HG03442 (cell line): ENCODE data around the gene UTP25.
A peak's percentile ranks its signal among the peaks of the same experiment; 100 is the strongest.

Source experiments
- ATAC-seq: cut with Tn5 transposase; IDR thresholded peaks from one replicate; pipeline ENCODE4 v1.9.1; 2021; ENCODE audit warnings: mild to moderate bottlenecking, moderate library complexity; ENCODE audit not compliant: unreplicated experiment

UTP25 gene

GRCh38 chr1:209837671-209838070 is 9.9 kb downstream of the UTP25 start:
- ATAC-seq = no peak

- ATAC-seq = no peak
These were observed 10.8 kb downstream of the UTP25 start for GRCh38 chr1:209838537-209838936.

- ATAC-seq = no peak
These were observed 12.2 kb downstream of the UTP25 start for GRCh38 chr1:209839875-209840546.

GRCh38 chr1:209840611-209841010 is 12.8 kb downstream of the UTP25 start:
- no peak for ATAC-seq

GRCh38 chr1:209844695-209845407 is 17.1 kb downstream of the UTP25 start:
- no peak for ATAC-seq

- ATAC-seq = no peak
These were observed 17.6 kb downstream of the UTP25 start for GRCh38 chr1:209845408-209845725.

- no peak for ATAC-seq
These were observed 21.6 kb downstream of the UTP25 start for GRCh38 chr1:209849388-209849787.

- ATAC-seq = peak; percentile 84
These were observed 22.7 kb downstream of the UTP25 start for GRCh38 chr1:209850342-209850979.

GRCh38 chr1:209853676-209854075 is 25.9 kb downstream of the UTP25 start:
- no peak for ATAC-seq

GRCh38 chr1:209854196-209854595 is 26.4 kb downstream of the UTP25 start:
- no peak for ATAC-seq

GRCh38 chr1:209855006-209855405 is 27.2 kb downstream of the UTP25 start:
- no peak for ATAC-seq

GRCh38 chr1:209855623-209856022 is 27.9 kb downstream of the UTP25 start:
- no peak for ATAC-seq

GRCh38 chr1:209858561-209859103 is 30.9 kb downstream of the UTP25 start:
- no peak for ATAC-seq

- ATAC-seq = peak; percentile 84
These were observed 32.6 kb downstream of the UTP25 start for GRCh38 chr1:209860293-209860881.

- ATAC-seq = no peak
These were observed 33.5 kb downstream of the UTP25 start for GRCh38 chr1:209861242-209861641.

- no peak for ATAC-seq
These were observed 34.9 kb downstream of the UTP25 start for GRCh38 chr1:209862391-209863356.

GRCh38 chr1:209863766-209864485 is 36.2 kb downstream of the UTP25 start:
- ATAC-seq = no peak

GRCh38 chr1:209866201-209866600 is 38.4 kb downstream of the UTP25 start:
- no peak for ATAC-seq

GRCh38 chr1:209869291-209870149 is 41.7 kb downstream of the UTP25 start:
- no peak for ATAC-seq
